ENCODE results near the gene SLC12A3.
A peak's percentile ranks its signal among the peaks of the same experiment; 100 is the strongest.

Gene SLC12A3

GRCh38 chr16:56888806-56889205 is 23.8 kb downstream of the SLC12A3 start:
- Histone ChIP-seq H3K36me3 (ENCODE audit: low read length) (no peaks in the 10 kb centered on the region), H3K9me3 (ENCODE audit: insufficient read depth, low read length) (no peaks in the 10 kb centered on the region), H3F3A (ENCODE audit: insufficient read depth) (no peaks in the 10 kb centered on the region), H3K4me3 (ENCODE audit: insufficient read depth, low read length, poor library complexity, severe bottlenecking) (no peak overlapping the region), H2AFZ (ENCODE audit: low read depth, low read length, severe bottlenecking) (no peak overlapping the region), H3K4me2 (ENCODE audit: low read depth, low read length, poor library complexity, severe bottlenecking) (peak overlapping the region; percentile 7), H3K9me2 (replicated peaks; ENCODE audit: insufficient read depth, low read length) (no peaks in the 10 kb centered on the region), H3K9ac (ENCODE audit: low read length) (no peak overlapping the region), H3K79me2 (ENCODE audit: insufficient read depth, low read length) (no peaks in the 10 kb centered on the region), H3K27me3 (ENCODE audit: low read length) (no peaks in the 10 kb centered on the region), H3K27ac (ENCODE audit: low read depth, low read length) (no peak overlapping the region; the same call in 1 of the 2 replicates), H4K20me1 (ENCODE audit: low read depth, low read length) (no peaks in the 10 kb centered on the region)
- TF ChIP-seq CTCF (IDR thresholded peaks at IDR 0.05; ENCODE audit: insufficient read depth, low read length, poor library complexity, severe bottlenecking) (no peak), EZH2phosphoT487 (conservative IDR thresholded peaks at IDR 0.05; ENCODE audit: low read length) (no peak)

- H3K9ac ChIP-seq (ENCODE audit: low read length), result no peak overlapping the region
- TF ChIP-seq EZH2phosphoT487 (conservative IDR thresholded peaks at IDR 0.05; ENCODE audit: low read length), result no peak
- no peak for TF ChIP-seq CTCF (IDR thresholded peaks at IDR 0.05; ENCODE audit: insufficient read depth, low read length, poor library complexity, severe bottlenecking)
- no peaks in the 10 kb centered on the region for H3K9me3 ChIP-seq (ENCODE audit: insufficient read depth, low read length)
- peak overlapping the region; percentile 7 for H3K4me2 ChIP-seq (ENCODE audit: low read depth, low read length, poor library complexity, severe bottlenecking)
- no peaks in the 10 kb centered on the region for H3K79me2 ChIP-seq (ENCODE audit: insufficient read depth, low read length)
- no peaks in the 10 kb centered on the region for H3K36me3 ChIP-seq (ENCODE audit: low read length)
- no peak overlapping the region for H2AFZ ChIP-seq (ENCODE audit: low read depth, low read length, severe bottlenecking)
- no peak overlapping the region for H3K4me3 ChIP-seq (ENCODE audit: insufficient read depth, low read length, poor library complexity, severe bottlenecking)
- H3K27me3 ChIP-seq (ENCODE audit: low read length), result no peaks in the 10 kb centered on the region
- H4K20me1 ChIP-seq (ENCODE audit: low read depth, low read length), result no peaks in the 10 kb centered on the region
- no peaks in the 10 kb centered on the region for H3F3A ChIP-seq (ENCODE audit: insufficient read depth)
- no peaks in the 10 kb centered on the region for H3K9me2 ChIP-seq (replicated peaks; ENCODE audit: insufficient read depth, low read length)
- H3K27ac ChIP-seq (ENCODE audit: low read depth, low read length), result no peak overlapping the region; the same call in 1 of the 2 replicates
Measured at GRCh38 chr16:56889206-56889605, 24.2 kb downstream of the SLC12A3 start.

- no peaks in the 10 kb centered on the region for H3K9me2 ChIP-seq (replicated peaks; ENCODE audit: insufficient read depth, low read length)
- H3K9ac ChIP-seq (ENCODE audit: low read length), result no peak overlapping the region
- H3K4me3 ChIP-seq (ENCODE audit: insufficient read depth, low read length, poor library complexity, severe bottlenecking), result no peak overlapping the region
- no peaks in the 10 kb centered on the region for H4K20me1 ChIP-seq (ENCODE audit: low read depth, low read length)
- no peaks in the 10 kb centered on the region for H3K9me3 ChIP-seq (ENCODE audit: insufficient read depth, low read length)
- no peaks in the 10 kb centered on the region for H3K27me3 ChIP-seq (ENCODE audit: low read length)
- H3F3A ChIP-seq (ENCODE audit: insufficient read depth), result no peaks in the 10 kb centered on the region
- H3K79me2 ChIP-seq (ENCODE audit: insufficient read depth, low read length), result no peaks in the 10 kb centered on the region
- no peak overlapping the region for H3K27ac ChIP-seq (ENCODE audit: low read depth, low read length)
- no peak overlapping the region for H2AFZ ChIP-seq (ENCODE audit: low read depth, low read length, severe bottlenecking)
- TF ChIP-seq CTCF (IDR thresholded peaks at IDR 0.05; ENCODE audit: insufficient read depth, low read length, poor library complexity, severe bottlenecking), result no peak
- TF ChIP-seq EZH2phosphoT487 (conservative IDR thresholded peaks at IDR 0.05; ENCODE audit: low read length), result no peak
- H3K4me2 ChIP-seq (ENCODE audit: low read depth, low read length, poor library complexity, severe bottlenecking), result no peak overlapping the region
- no peaks in the 10 kb centered on the region for H3K36me3 ChIP-seq (ENCODE audit: low read length)
Measured at GRCh38 chr16:56891685-56892084, 26.7 kb downstream of the SLC12A3 start.

All from SU-DHL-6 (cell line).